Mesenchymal stem cell (in vitro differentiated cells and primary cell): ENCODE measurements around the gene KIF1B.

Experiments used
- DNase-seq: peaks from one replicate; pipeline ENCODE4 v3.0.0-alpha.2; 2013
- H2AFZ ChIP-seq: one replicate; pipeline ENCODE4 v1.6.1; 2013; ENCODE audit warnings: low read depth, mild to moderate bottlenecking, control low read depth, inconsistent platforms, low read length, moderate library complexity
- H2AK5ac ChIP-seq: 2 replicates; pipeline ENCODE4 v1.6.1; 2013; ENCODE audit warnings: low read length, moderate library complexity, mild to moderate bottlenecking, inconsistent platforms; ENCODE audit not compliant: severe bottlenecking
- H2BK120ac ChIP-seq: one replicate; pipeline ENCODE4 v1.6.1; 2013; ENCODE audit warnings: low read depth, mild to moderate bottlenecking, inconsistent platforms, low read length, moderate library complexity
- H2BK12ac ChIP-seq, 2 experiments: one replicate each; pipeline ENCODE4 v1.6.1; 2013; ENCODE audit warnings: inconsistent platforms in 2 of 2, low read length in 2 of 2, mild to moderate bottlenecking in 2 of 2, moderate library complexity in 2 of 2, control low read depth in 1 of 2
- H2BK15ac ChIP-seq: one replicate; pipeline ENCODE4 v1.6.1; 2013; ENCODE audit warnings: mild to moderate bottlenecking, low read depth, inconsistent platforms; ENCODE audit not compliant: poor library complexity, severe bottlenecking
- H2BK5ac ChIP-seq: 2 replicates; pipeline ENCODE4 v1.6.1; 2013; ENCODE audit warnings: low read depth, mild to moderate bottlenecking, low read length, control low read depth, inconsistent platforms; ENCODE audit not compliant: poor library complexity, severe bottlenecking
- H3K14ac ChIP-seq, 2 experiments: one replicate each; pipeline ENCODE4 v1.6.1; 2013; ENCODE audit warnings: inconsistent platforms in 2 of 2, low read length in 2 of 2, control low read depth in 1 of 2, mild to moderate bottlenecking in 1 of 2, moderate library complexity in 1 of 2
- H3K18ac ChIP-seq, 2 experiments: one replicate each; pipeline ENCODE4 v1.6.1; 2013; ENCODE audit warnings: inconsistent platforms in 2 of 2, low read length in 2 of 2, control low read depth in 1 of 2, low read depth in 1 of 2, mild to moderate bottlenecking in 1 of 2
- H3K23ac ChIP-seq, 2 experiments: one replicate each; pipeline ENCODE4 v1.6.1; 2013; ENCODE audit warnings: inconsistent platforms in 2 of 2, low read length in 2 of 2, mild to moderate bottlenecking in 2 of 2, moderate library complexity in 2 of 2, control low read depth in 1 of 2
- H3K27ac ChIP-seq: 2 replicates; pipeline ENCODE4 v1.5.1; 2013; ENCODE audit warnings: mild to moderate bottlenecking, moderate library complexity, low read length, control low read depth, inconsistent platforms; ENCODE audit not compliant: poor library complexity, severe bottlenecking
- H3K27me3 ChIP-seq, 2 experiments: 2 replicates each; pipeline versions ENCODE4 v1.6.1 to v1.7.0; 2013; ENCODE audit warnings: low read length in 2 of 2, mild to moderate bottlenecking in 2 of 2, moderate library complexity in 2 of 2, control low read depth in 1 of 2, inconsistent platforms in 1 of 2; ENCODE audit not compliant: control insufficient read depth in 1 of 2, insufficient read depth in 1 of 2
- H3K36me3 ChIP-seq, 2 experiments: 2 replicates each; pipeline versions ENCODE4 v1.6.1 to v1.7.0; 2013; ENCODE audit warnings: low read length in 2 of 2, control low read depth in 1 of 2, inconsistent platforms in 1 of 2, low read depth in 1 of 2, mild to moderate bottlenecking in 1 of 2; ENCODE audit not compliant: insufficient read depth in 2 of 2, control insufficient read depth in 1 of 2
- H3K4ac ChIP-seq, 2 experiments: one replicate each; pipeline ENCODE4 v1.6.1; 2013; ENCODE audit warnings: inconsistent platforms in 2 of 2, low read length in 2 of 2, mild to moderate bottlenecking in 2 of 2, moderate library complexity in 2 of 2, control low read depth in 1 of 2, low read depth in 1 of 2
- H3K4me1 ChIP-seq: 2 replicates; pipeline ENCODE4 v1.6.1; 2013; ENCODE audit warnings: low read depth, low read length, control low read depth; ENCODE audit not compliant: control insufficient read depth, insufficient read depth
- H3K4me2 ChIP-seq: 2 replicates; pipeline ENCODE4 v1.6.1; 2013; ENCODE audit warnings: low read length, mild to moderate bottlenecking, inconsistent platforms; ENCODE audit not compliant: poor library complexity, severe bottlenecking
- H3K4me3 ChIP-seq, 2 experiments: 2 replicates each; pipeline versions ENCODE4 v1.5.1 to v1.7.0; 2013; ENCODE audit warnings: low read length in 2 of 2, mild to moderate bottlenecking in 2 of 2, control low read depth in 1 of 2, low read depth in 1 of 2; ENCODE audit not compliant: insufficient read depth in 1 of 2
- H3K79me1 ChIP-seq: replicated peaks from 2 replicates; pipeline ENCODE4 v1.6.1; 2013; ENCODE audit warnings: mild to moderate bottlenecking, control low read depth, low read length, inconsistent platforms; ENCODE audit not compliant: poor library complexity, severe bottlenecking
- H3K9ac ChIP-seq: 2 replicates; pipeline ENCODE4 v1.7.0; 2013; ENCODE audit warnings: mild to moderate bottlenecking, low read length, moderate library complexity
- H3K9me3 ChIP-seq: 2 replicates; pipeline ENCODE4 v1.7.0; 2013; ENCODE audit warnings: mild to moderate bottlenecking, low read length; ENCODE audit not compliant: control insufficient read depth
- H4K8ac ChIP-seq: one replicate; pipeline ENCODE4 v1.6.1; 2013; ENCODE audit warnings: inconsistent platforms, mild to moderate bottlenecking, low read length, moderate library complexity
- H4K91ac ChIP-seq: one replicate; pipeline ENCODE4 v1.6.1; 2013; ENCODE audit warnings: mild to moderate bottlenecking, low read length, inconsistent platforms
- WGBS: methylation state at CpG from one replicate; pipeline ENCODE4 v1.1.7; 2013; ENCODE audit warnings: mixed read lengths; 5-methylcytosine and 5-hydroxymethylcytosine counted together

KIF1B gene

GRCh38 chr1:10225573-10225972, 15.2 kb downstream of the KIF1B start:
- Histone ChIP-seq H3K4me3 (no peak overlapping the region), H4K8ac (no peak overlapping the region), H3K79me1 (peaks cover 14% of the 10 kb centered on the region), H3K14ac (no peak overlapping the region), H3K4me2 (no peak overlapping the region), H3K27me3 (no peaks in the 10 kb centered on the region), H2AK5ac (no peak overlapping the region), H3K23ac (no peak overlapping the region), H3K4ac (no peak overlapping the region), H2BK5ac (no peak overlapping the region), H3K27ac (peak overlapping the region; percentile 65), H3K9ac (no peak overlapping the region), H4K91ac (no peak overlapping the region), H2AFZ (no peak overlapping the region), H3K18ac (no peak overlapping the region), H3K36me3 (peaks cover 0 to 3% of the 10 kb centered on the region in 2 experiments), H2BK15ac (no peak overlapping the region), H2BK12ac (no peak overlapping the region), H3K9me3 (no peaks in the 10 kb centered on the region), H3K4me1 (peaks cover 6% of the 10 kb centered on the region), H2BK120ac (no peak overlapping the region)
- 79% methylated on average over 1 of the region's 1 CpG for WGBS
- DNase-seq, result no peak

- Histone ChIP-seq H3K14ac (no peak overlapping the region), H3K9ac (no peak overlapping the region), H3K23ac (no peak overlapping the region), H2BK12ac (no peak overlapping the region), H2BK5ac (no peak overlapping the region), H3K4me2 (no peak overlapping the region), H3K9me3 (no peaks in the 10 kb centered on the region), H3K79me1 (peaks cover 19% of the 10 kb centered on the region), H4K8ac (no peak overlapping the region), H2BK15ac (no peak overlapping the region), H3K4me1 (peaks cover 7% of the 10 kb centered on the region), H2AK5ac (no peak overlapping the region), H3K36me3 (peaks cover 3% of the 10 kb centered on the region in 2 experiments), H3K4me3 (no peak overlapping the region), H3K4ac (no peak overlapping the region), H2AFZ (no peak overlapping the region), H3K27ac (no peak overlapping the region), H4K91ac (no peak overlapping the region), H2BK120ac (no peak overlapping the region), H3K18ac (no peak overlapping the region), H3K27me3 (no peaks in the 10 kb centered on the region)
- 100% methylated on average over 2 of the region's 2 CpGs for WGBS
- no peak for DNase-seq
These were observed 18.2 kb downstream of the KIF1B start for GRCh38 chr1:10228528-10228927.

GRCh38 chr1:10229903-10230302, 19.5 kb downstream of the KIF1B start:
- H3K4me2 ChIP-seq, result no peak overlapping the region
- no peak overlapping the region for H2AFZ ChIP-seq
- no peak overlapping the region for H3K14ac ChIP-seq
- H3K4me1 ChIP-seq, result peaks cover 6% of the 10 kb centered on the region
- no peaks in the 10 kb centered on the region for H3K27me3 ChIP-seq
- no peak overlapping the region for H4K8ac ChIP-seq
- DNase-seq, result no peak
- H3K27ac ChIP-seq, result no peak overlapping the region
- WGBS, result 98% methylated on average over 4 of the region's 5 CpGs
- no peak overlapping the region for H3K18ac ChIP-seq
- no peak overlapping the region for H4K91ac ChIP-seq
- H3K36me3 ChIP-seq, result peaks cover 3 to 6% of the 10 kb centered on the region in 2 experiments
- H2BK12ac ChIP-seq, result no peak overlapping the region
- H3K9me3 ChIP-seq, result no peaks in the 10 kb centered on the region
- H2BK120ac ChIP-seq, result no peak overlapping the region
- no peak overlapping the region for H3K23ac ChIP-seq
- no peak overlapping the region for H3K4ac ChIP-seq
- H3K9ac ChIP-seq, result no peak overlapping the region
- H2BK5ac ChIP-seq, result no peak overlapping the region
- no peak overlapping the region for H3K4me3 ChIP-seq
- no peak overlapping the region for H2BK15ac ChIP-seq
- H2AK5ac ChIP-seq, result no peak overlapping the region
- peaks cover 13% of the 10 kb centered on the region for H3K79me1 ChIP-seq

GRCh38 chr1:10232163-10232562, 21.8 kb downstream of the KIF1B start:
- H3K27ac ChIP-seq, result no peak overlapping the region
- no peak for DNase-seq
- H2BK15ac ChIP-seq, result no peak overlapping the region
- no peak overlapping the region for H3K4ac ChIP-seq
- H3K79me1 ChIP-seq, result peaks cover 14% of the 10 kb centered on the region
- peaks cover 10 to 19% of the 10 kb centered on the region in 2 experiments for H3K36me3 ChIP-seq
- no peak overlapping the region for H2BK5ac ChIP-seq
- H2BK120ac ChIP-seq, result no peak overlapping the region
- no peak overlapping the region for H2BK12ac ChIP-seq
- no peaks in the 10 kb centered on the region for H3K9me3 ChIP-seq
- H4K91ac ChIP-seq, result no peak overlapping the region
- no peak overlapping the region for H3K14ac ChIP-seq
- H3K4me2 ChIP-seq, result no peak overlapping the region
- H3K18ac ChIP-seq, result no peak overlapping the region
- no peak overlapping the region for H4K8ac ChIP-seq
- no peak overlapping the region for H3K23ac ChIP-seq
- peak overlapping the region in 1 of 2 experiments; percentile 50 for H3K4me3 ChIP-seq
- no peak overlapping the region for H2AFZ ChIP-seq
- peak overlapping the region; percentile 69 for H3K9ac ChIP-seq
- H3K4me1 ChIP-seq, result peaks cover 3% of the 10 kb centered on the region
- no peak overlapping the region for H2AK5ac ChIP-seq
- H3K27me3 ChIP-seq, result no peaks in the 10 kb centered on the region
- 86% methylated on average over 4 of the region's 5 CpGs for WGBS
